HG02588 (cell line): ENCODE results near the gene BCAS3.
"Not testable (repeated sequence)": the region's sequence is repeated elsewhere in the genome, so short reads cannot be mapped to it uniquely, and the experiment has no call there.

Source experiments
- ATAC-seq: cut with Tn5 transposase; IDR thresholded peaks from one replicate; pipeline ENCODE4 v1.9.1; 2021; ENCODE audit warnings: mild to moderate bottlenecking, moderate library complexity; ENCODE audit not compliant: unreplicated experiment

Gene BCAS3

GRCh38 chr17:60862482-60862881 lies 184.8 kb downstream of the BCAS3 start:
- ATAC-seq = no peak

GRCh38 chr17:60863892-60864707 lies 186.4 kb downstream of the BCAS3 start:
- no peak for ATAC-seq

- no peak for ATAC-seq
Measured at GRCh38 chr17:60864708-60865005, 187.0 kb downstream of the BCAS3 start.

GRCh38 chr17:60874772-60875171 lies 197.1 kb downstream of the BCAS3 start:
- ATAC-seq = no peak

- not testable (repeated sequence) for ATAC-seq
Measured at GRCh38 chr17:60886731-60887613, 209.3 kb downstream of the BCAS3 start.

- ATAC-seq = no peak
Measured at GRCh38 chr17:60887614-60888028, 210.0 kb downstream of the BCAS3 start.

- no peak for ATAC-seq
Measured at GRCh38 chr17:60888812-60889709, 211.4 kb downstream of the BCAS3 start.

GRCh38 chr17:60891149-60891548 lies 213.5 kb downstream of the BCAS3 start:
- ATAC-seq = no peak

- ATAC-seq = no peak
Measured at GRCh38 chr17:60893475-60893874, 215.8 kb downstream of the BCAS3 start.

GRCh38 chr17:60896996-60897395 lies 219.3 kb downstream of the BCAS3 start:
- no peak for ATAC-seq

- ATAC-seq = no peak
Measured at GRCh38 chr17:60899115-60899514, 221.5 kb downstream of the BCAS3 start.

GRCh38 chr17:60900688-60901087 lies 223.0 kb downstream of the BCAS3 start:
- no peak for ATAC-seq

- no peak for ATAC-seq
Measured at GRCh38 chr17:60901242-60901641, 223.6 kb downstream of the BCAS3 start.

GRCh38 chr17:60901806-60902205 lies 224.2 kb downstream of the BCAS3 start:
- no peak for ATAC-seq

GRCh38 chr17:60902399-60902798 lies 224.7 kb downstream of the BCAS3 start:
- ATAC-seq = no peak

GRCh38 chr17:60904582-60904981 lies 226.9 kb downstream of the BCAS3 start:
- ATAC-seq = no peak

- no peak for ATAC-seq
Measured at GRCh38 chr17:60905709-60906108, 228.1 kb downstream of the BCAS3 start.

GRCh38 chr17:60908324-60908723 lies 230.7 kb downstream of the BCAS3 start:
- no peak for ATAC-seq

GRCh38 chr17:60909405-60909804 lies 231.8 kb downstream of the BCAS3 start:
- no peak for ATAC-seq

- no peak for ATAC-seq
Measured at GRCh38 chr17:60910415-60910814, 232.8 kb downstream of the BCAS3 start.

- no peak for ATAC-seq
Measured at GRCh38 chr17:60914078-60914477, 236.4 kb downstream of the BCAS3 start.
